K562 treated with DMSO at 1 percent for 24 hours (cell line): Measurements from ENCODE around the gene SH3RF3. TPM values are rescaled to one million over a fixed set of nuclear protein-coding genes. Genes with fewer than 3 reads are reported as not detected.

Source experiments
- total RNA-seq: library from RNA; unstranded; fragments of 300-600 nt; gene quantifications from 2 replicates; pipeline ENCODE4 v1.2.3, GENCODE V29; 2022; ENCODE audit warnings: low read depth; ENCODE audit not compliant: insufficient read depth

The SH3RF3 gene
- total RNA-seq, result not detected in 2 replicates

GRCh38 chr2:109128616-109129355 lies at the start of gene SH3RF3:
Gene SH3RF3, plus strand, starts transcription at chr2:109129205.

Other genes starting within 250 kb of the SH3RF3 start
- not detected in 2 replicates for gene EDAR, start 140.0 kb upstream of the SH3RF3 start, total RNA-seq